Measurements from ENCODE around the gene SNAPC2. TPM values are rescaled to one million over a fixed set of nuclear protein-coding genes. Genes with fewer than 3 reads are reported as not detected.

Gene SNAPC2
- total RNA-seq, 1 donor from 2014 or later: 7.9 TPM

GRCh38 chr19:7970716-7971448, 50.7 kb downstream of the SNAPC2 start:
- peak; percentile 43 for ATAC-seq

- no peak for ATAC-seq
Observed at GRCh38 chr19:7971553-7972520, 51.7 kb downstream of the SNAPC2 start.

Other genes starting within 250 kb of the SNAPC2 start
- gene MCEMP1, start 243.2 kb upstream of the SNAPC2 start, total RNA-seq: 0.24 TPM
- 127 TPM for gene TRAPPC5, start 239.5 kb upstream of the SNAPC2 start, total RNA-seq
- gene FCER2, start 218.2 kb upstream of the SNAPC2 start, total RNA-seq: 0.20 TPM
- gene CLEC4G, start 188.2 kb upstream of the SNAPC2 start, total RNA-seq: not detected
- gene CD209, start 172.8 kb upstream of the SNAPC2 start, total RNA-seq: 0.32 TPM
- gene CLEC4M, start 157.1 kb upstream of the SNAPC2 start, total RNA-seq: not detected
- gene EVI5L, start 90.1 kb upstream of the SNAPC2 start, total RNA-seq: 9.6 TPM
- gene PRR36, start 45.9 kb upstream of the SNAPC2 start, total RNA-seq: 0.04 TPM
- 11.6 TPM for gene LRRC8E, start 31.8 kb upstream of the SNAPC2 start, total RNA-seq
- gene MAP2K7, start 16.5 kb upstream of the SNAPC2 start, total RNA-seq: 15.4 TPM
- gene TGFBR3L, start 5.5 kb upstream of the SNAPC2 start, total RNA-seq: 0.72 TPM
- gene CTXN1, start 5.8 kb downstream of the SNAPC2 start, total RNA-seq: not detected
- gene TIMM44, start 23.3 kb downstream of the SNAPC2 start, total RNA-seq: 43.8 TPM
- gene ELAVL1, start 85.3 kb downstream of the SNAPC2 start, total RNA-seq: 48.7 TPM
- not detected for gene CCL25, start 132.4 kb downstream of the SNAPC2 start, total RNA-seq
- 0.16 TPM for gene FBN3, start 229.3 kb downstream of the SNAPC2 start, total RNA-seq